Measurements from ENCODE around the gene RFFL.

RFFL gene

DNA sequence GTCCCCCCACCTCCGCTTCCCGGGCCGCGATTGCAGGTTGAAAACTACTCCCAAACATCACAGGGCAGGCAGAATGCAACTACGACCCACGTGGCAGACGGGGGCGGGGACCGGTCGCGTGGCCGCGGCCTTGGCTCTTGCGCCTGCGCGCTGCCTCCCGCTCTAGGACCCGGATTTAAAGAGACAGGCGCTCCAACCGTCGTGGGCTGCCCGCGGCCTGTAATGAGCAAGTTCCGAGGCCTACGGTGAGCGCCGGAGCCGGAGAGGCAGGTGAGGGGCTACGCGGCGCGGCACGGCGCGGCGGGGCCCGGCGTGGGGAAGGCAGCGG, 83.2 kb downstream of the RFFL start, which contains the start of gene LIG3:
Gene LIG3, plus strand, starts transcription at position 160 of the 328 bp plus-strand sequence. CDS start 2,494 bp downstream, outside the sequence.
- H3K4me3 ChIP-seq (ENCODE audit: low read length), result peak within 1 kb of the TSS; percentile 82
- H3K27me3 ChIP-seq (ENCODE audit: insufficient read depth, low read length), result no peaks in the 10 kb centered on the region
- H3K36me3 ChIP-seq (ENCODE audit: insufficient read depth, low read depth, low read length), result peaks cover 25% of the 10 kb centered on the region
- H3K9ac ChIP-seq (ENCODE audit: low read depth, low read length), result peak within 1 kb of the TSS; percentile 93
- H3K27ac ChIP-seq (ENCODE audit: low read length), result peak within 1 kb of the TSS; percentile 93
- H3K9me3 ChIP-seq (ENCODE audit: insufficient read depth, low read depth, low read length), result no peaks in the 10 kb centered on the region
- peaks cover 8% of the 10 kb centered on the region; the same call in 1 of the 2 replicates for H3K4me1 ChIP-seq (ENCODE audit: insufficient read depth, low read length)

- Histone ChIP-seq H3K36me3 (ENCODE audit: insufficient read depth, low read depth, low read length) (peaks cover 20% of the 10 kb centered on the region), H3K9me3 (ENCODE audit: insufficient read depth, low read depth, low read length) (no peaks in the 10 kb centered on the region), H3K27me3 (ENCODE audit: insufficient read depth, low read length) (no peaks in the 10 kb centered on the region), H3K27ac (ENCODE audit: low read length) (no peak overlapping the region), H3K4me1 (ENCODE audit: insufficient read depth, low read length) (peaks cover 8% of the 10 kb centered on the region; the same call in 1 of the 2 replicates), H3K4me3 (ENCODE audit: low read length) (peak overlapping the region; percentile 82), H3K9ac (ENCODE audit: low read depth, low read length) (peak overlapping the region; percentile 93)
Measured at GRCh38 chr17:34979650-34980352, 83.7 kb downstream of the RFFL start.

DNA sequence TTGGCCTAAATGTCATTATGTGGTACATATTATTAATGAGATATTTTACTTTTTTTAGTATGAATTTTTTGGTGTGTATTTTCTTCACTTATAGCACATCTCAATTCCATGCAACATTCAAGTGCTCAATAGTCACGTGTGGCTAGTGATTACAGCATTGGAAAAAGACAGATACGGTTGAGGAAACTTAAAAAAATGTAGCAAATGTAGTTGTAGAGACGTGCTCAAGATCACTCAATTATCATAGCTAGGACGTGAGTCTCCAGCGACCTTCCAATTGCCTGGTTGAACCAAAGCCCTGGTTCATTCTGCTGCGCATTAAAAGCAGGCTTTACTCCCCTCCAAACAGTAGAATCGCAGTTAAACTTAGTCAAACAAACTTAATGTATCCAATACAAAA, 84.4 kb downstream of the RFFL start:
- H3K27ac ChIP-seq (ENCODE audit: low read length), result no peak overlapping the region

DNA sequence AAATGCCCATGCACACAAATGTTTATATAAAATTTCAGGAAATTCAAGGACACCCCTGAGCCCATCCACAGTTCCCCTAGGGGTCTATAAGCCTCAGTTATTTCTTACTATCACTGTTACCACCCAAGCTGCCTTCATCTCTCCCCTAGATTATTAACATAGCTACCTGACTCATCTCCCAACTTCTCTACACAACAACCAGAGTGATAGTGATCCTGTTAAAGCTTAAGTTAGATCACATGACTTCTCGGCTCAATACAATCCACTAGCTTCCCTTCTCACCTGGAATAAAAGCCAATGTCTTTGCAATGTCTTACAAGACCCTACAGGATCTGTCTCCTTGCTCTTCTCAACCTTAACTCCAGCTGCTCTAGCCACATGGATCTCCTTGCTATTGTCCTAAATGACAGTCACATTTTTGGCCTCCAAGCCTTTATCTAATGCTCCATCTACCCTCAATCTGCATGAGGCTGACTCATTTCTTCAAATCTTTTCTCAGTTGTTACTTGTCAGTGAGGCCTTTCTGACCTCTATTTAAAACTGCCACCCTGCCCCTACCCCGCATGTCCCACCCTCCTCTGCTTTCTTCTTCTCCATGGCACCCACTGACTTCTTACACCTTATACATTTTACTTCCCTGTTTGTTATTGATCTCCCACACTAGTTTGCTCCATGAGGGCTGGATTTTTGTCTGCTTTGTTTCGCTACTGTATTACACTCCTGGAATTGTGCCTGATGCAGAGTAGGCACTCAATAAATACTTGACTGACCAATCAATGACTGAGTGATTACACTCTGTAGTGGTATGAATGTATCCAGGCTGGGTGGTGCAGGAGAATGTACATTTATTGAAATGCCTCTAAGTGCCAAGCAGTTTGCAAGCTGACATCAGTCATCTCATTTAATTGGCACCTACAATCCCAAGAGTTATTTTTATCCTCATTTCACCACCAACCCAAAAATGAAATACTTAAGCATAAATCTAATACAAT, 88.4 kb downstream of the RFFL start:
- H3K4me1 ChIP-seq (ENCODE audit: insufficient read depth, low read length), result peaks cover 3% of the 10 kb centered on the region; the same call in 1 of the 2 replicates
- H3K36me3 ChIP-seq (ENCODE audit: insufficient read depth, low read depth, low read length), result no peaks in the 10 kb centered on the region
- H3K9ac ChIP-seq (ENCODE audit: low read depth, low read length), result no peak overlapping the region
- H3K9me3 ChIP-seq (ENCODE audit: insufficient read depth, low read depth, low read length), result no peaks in the 10 kb centered on the region
- no peak overlapping the region for H3K27ac ChIP-seq (ENCODE audit: low read length)
- H3K4me3 ChIP-seq (ENCODE audit: low read length), result no peak overlapping the region
- no peaks in the 10 kb centered on the region for H3K27me3 ChIP-seq (ENCODE audit: insufficient read depth, low read length)

More for the DNA sequence above, 84.4 kb downstream of the RFFL start:
- Histone ChIP-seq H3K4me3 (ENCODE audit: low read length) (peak overlapping the region; percentile 82), H3K4me1 (ENCODE audit: insufficient read depth, low read length) (peaks cover 8% of the 10 kb centered on the region; the same call in 1 of the 2 replicates), H3K9me3 (ENCODE audit: insufficient read depth, low read depth, low read length) (no peaks in the 10 kb centered on the region), H3K27me3 (ENCODE audit: insufficient read depth, low read length) (no peaks in the 10 kb centered on the region), H3K9ac (ENCODE audit: low read depth, low read length) (peak overlapping the region; percentile 93; the same call in 1 of the 2 replicates), H3K36me3 (ENCODE audit: insufficient read depth, low read depth, low read length) (peaks cover 14% of the 10 kb centered on the region)

- no peak overlapping the region for H3K27ac ChIP-seq (ENCODE audit: low read length)
- H3K4me1 ChIP-seq (ENCODE audit: insufficient read depth, low read length), result no peaks in the 10 kb centered on the region; the same call in 1 of the 2 replicates
- no peak overlapping the region for H3K9ac ChIP-seq (ENCODE audit: low read depth, low read length)
- no peaks in the 10 kb centered on the region for H3K9me3 ChIP-seq (ENCODE audit: insufficient read depth, low read depth, low read length)
- H3K36me3 ChIP-seq (ENCODE audit: insufficient read depth, low read depth, low read length), result no peaks in the 10 kb centered on the region
- no peak overlapping the region for H3K4me3 ChIP-seq (ENCODE audit: low read length)
- no peaks in the 10 kb centered on the region for H3K27me3 ChIP-seq (ENCODE audit: insufficient read depth, low read length)
Measured at GRCh38 chr17:34974179-34974578, 89.3 kb downstream of the RFFL start.

GRCh38 chr17:34961093-34961911, 102.2 kb downstream of the RFFL start, which contains the start of the genes CCT6B and ZNF830:
Gene CCT6B, minus strand, starts transcription at chr17:34961460. Its CDS starts 67 bp downstream, at chr17:34961393.
Gene ZNF830, plus strand, starts transcription at chr17:34961540. Its CDS starts 27 bp downstream, at chr17:34961567.
- H3K9me3 ChIP-seq (ENCODE audit: insufficient read depth, low read depth, low read length), result no peaks in the 10 kb centered on the region
- H3K27ac ChIP-seq (ENCODE audit: low read length), result peak within 1 kb of the TSS; percentile 68
- peaks cover 32% of the 10 kb centered on the region for H3K27me3 ChIP-seq (ENCODE audit: insufficient read depth, low read length)
- H3K9ac ChIP-seq (ENCODE audit: low read depth, low read length), result peak within 1 kb of the TSS; percentile 88
- peaks cover 3% of the 10 kb centered on the region; the same call in 1 of the 2 replicates for H3K4me1 ChIP-seq (ENCODE audit: insufficient read depth, low read length)
- H3K36me3 ChIP-seq (ENCODE audit: insufficient read depth, low read depth, low read length), result peaks cover 33% of the 10 kb centered on the region
- H3K4me3 ChIP-seq (ENCODE audit: low read length), result peak within 1 kb of the TSS; percentile 97

GRCh38 chr17:34958438-34958837, 105.1 kb downstream of the RFFL start:
- peaks cover 3% of the 10 kb centered on the region; the same call in 1 of the 2 replicates for H3K4me1 ChIP-seq (ENCODE audit: insufficient read depth, low read length)
- no peaks in the 10 kb centered on the region for H3K9me3 ChIP-seq (ENCODE audit: insufficient read depth, low read depth, low read length)
- peaks cover 6% of the 10 kb centered on the region; the same call in 1 of the 2 replicates for H3K36me3 ChIP-seq (ENCODE audit: insufficient read depth, low read depth, low read length)
- H3K27me3 ChIP-seq (ENCODE audit: insufficient read depth, low read length), result peaks cover 38% of the 10 kb centered on the region
- H3K4me3 ChIP-seq (ENCODE audit: low read length), result no peak overlapping the region
- no peak overlapping the region for H3K9ac ChIP-seq (ENCODE audit: low read depth, low read length)
- no peak overlapping the region for H3K27ac ChIP-seq (ENCODE audit: low read length)
